HepG2 (cell line): Measurements from ENCODE around the gene MTSS2. TPM values are rescaled to one million over a fixed set of nuclear protein-coding genes. Genes with fewer than 3 reads are reported as not detected.

Experiments used
- ETV5 ChIP-seq: IDR thresholded peaks from 2 replicates; pipeline ENCODE4 v1.6.1; 2018; ENCODE audit warnings: missing biosample characterization, missing genetic modification reagents, inconsistent platforms, borderline replicate concordance
- FOXA1 ChIP-seq, 2 experiments: fragments of 450-650 bp in 1 of 2; sonication (generic) in 1 of 2; formaldehyde crosslinking in 1 of 2; IDR thresholded peaks; 2 replicates each; pipeline versions ENCODE4 v1.4.0 to v1.6.1; 2016 to 2020; ENCODE audit warnings: missing genetic modification reagents in 1 of 2
- GTF3A ChIP-seq: sonication (generic); formaldehyde crosslinking; conservative IDR thresholded peaks from 2 replicates; pipeline ENCODE4 v1.4.0; 2020; ENCODE audit warnings: mild to moderate bottlenecking, missing genetic modification reagents
- HCFC1 ChIP-seq: fragments of 150-350 bp; IDR thresholded peaks from 2 replicates; pipeline ENCODE4 v1.6.1; 2014; ENCODE audit warnings: low read depth, low read length
- HNRNPH1 ChIP-seq: fragments of 200-400 bp; formaldehyde crosslinking; optimal IDR thresholded peaks from 2 replicates; pipeline ENCODE3; 2017; ENCODE audit warnings: mild to moderate bottlenecking, low read depth, low read length
- HNRNPUL1 ChIP-seq: fragments of 200-400 bp; formaldehyde crosslinking; IDR thresholded peaks from 2 replicates; pipeline ENCODE4 v1.6.1; 2017; ENCODE audit warnings: low read depth, mild to moderate bottlenecking, low read length, moderate library complexity
- HOXA7 ChIP-seq: sonication (generic); formaldehyde crosslinking; IDR thresholded peaks from 2 replicates; pipeline ENCODE4 v1.8.1; 2022; ENCODE audit warnings: mild to moderate bottlenecking, missing genetic modification reagents, moderate library complexity
- HOXD1 ChIP-seq: sonication (generic); formaldehyde crosslinking; IDR thresholded peaks from 2 replicates; pipeline ENCODE4 v1.5.0; 2020; ENCODE audit warnings: missing genetic modification reagents
- MEF2D ChIP-seq: sonication (generic); formaldehyde crosslinking; IDR thresholded peaks from 2 replicates; pipeline ENCODE4 v1.5.1; 2020; ENCODE audit warnings: mild to moderate bottlenecking, missing genetic modification reagents
- MLLT10 ChIP-seq: sonication (generic); formaldehyde crosslinking; IDR thresholded peaks from 2 replicates; pipeline ENCODE4 v1.4.0; 2020; ENCODE audit warnings: missing genetic modification reagents
- NBN ChIP-seq: fragments of 450-650 bp; conservative IDR thresholded peaks from 2 replicates; pipeline ENCODE4 v1.6.1; 2017
- NCOA1 ChIP-seq: sonication (generic); formaldehyde crosslinking; IDR thresholded peaks from 2 replicates; pipeline ENCODE4 v1.9.0; 2021; ENCODE audit warnings: missing genetic modification reagents
- TOE1 ChIP-seq: sonication (generic); formaldehyde crosslinking; IDR thresholded peaks from 2 replicates; pipeline ENCODE4 v1.4.0; 2020; ENCODE audit warnings: mild to moderate bottlenecking, missing genetic modification reagents
- ZNF101 ChIP-seq: sonication (generic); formaldehyde crosslinking; IDR thresholded peaks from 2 replicates; pipeline ENCODE4 v1.4.0; 2020; ENCODE audit warnings: mild to moderate bottlenecking, low read depth, missing genetic modification reagents, borderline replicate concordance
- ZNF614 ChIP-seq: IDR thresholded peaks from 2 replicates; pipeline ENCODE4 v1.6.1; 2018; ENCODE audit warnings: missing biosample characterization, missing genetic modification reagents, inconsistent platforms, borderline replicate concordance
- ZNF790 ChIP-seq: sonication (generic); formaldehyde crosslinking; IDR thresholded peaks from 2 replicates; pipeline ENCODE4 v1.8.0; 2022; ENCODE audit warnings: missing genetic modification reagents, mild to moderate bottlenecking, borderline replicate concordance
- ZNF83 ChIP-seq: sonication (generic); formaldehyde crosslinking; IDR thresholded peaks from 2 replicates; pipeline ENCODE4 v1.4.0; 2020; ENCODE audit warnings: missing genetic modification reagents, mild to moderate bottlenecking, borderline replicate concordance
- ZSCAN21 ChIP-seq: sonication (generic); formaldehyde crosslinking; IDR thresholded peaks from 2 replicates; pipeline ENCODE4 v1.8.0; 2022; ENCODE audit warnings: mild to moderate bottlenecking, missing genetic modification reagents, moderate library complexity, borderline replicate concordance
- polyA plus RNA-seq, 8 experiments: library from polyadenylated mRNA; depleted of rRNA in 3 of 8; stranded (reverse) in 7 of 8; unstranded in 1 of 8; fragments of >200 nt; fragmentation: Illumina TruSeq in 4 of 8; extraction: Trizol in 4 of 8; gene quantifications; 2 replicates each; pipeline versions ENCODE4 v1.2.1 to v1.2.3, GENCODE V29; 2011 to 2016; ENCODE audit warnings: low read depth in 4 of 8, missing spikeins in 1 of 8, mixed read lengths in 1 of 8; ENCODE audit not compliant: insufficient read depth in 1 of 8
- total RNA-seq, 5 experiments: library from RNA; depleted of rRNA; stranded (reverse); fragments of >200 nt; fragmentation: Illumina TruSeq; extraction: Trizol; gene quantifications; 2 replicates each; pipeline ENCODE4 v1.2.3, GENCODE V29; 2016; ENCODE audit warnings: low read depth in 1 of 5
- TF ChIP-seq, protein P1 (sequence below): sonication (generic); formaldehyde crosslinking; conservative IDR thresholded peaks from 2 replicates; pipeline ENCODE4 v1.8.0; 2022; ENCODE audit warnings: mild to moderate bottlenecking, moderate library complexity, missing genetic modification reagents
- TF ChIP-seq, protein P2 (sequence below): sonication (generic); formaldehyde crosslinking; IDR thresholded peaks from 2 replicates; pipeline ENCODE4 v1.8.0; 2022; ENCODE audit warnings: missing genetic modification reagents, mild to moderate bottlenecking, inconsistent platforms, borderline replicate concordance
- TF ChIP-seq, protein P3 (sequence below), 2 experiments: sonication (generic) in 1 of 2; formaldehyde crosslinking in 1 of 2; IDR thresholded peaks; 2 replicates each; pipeline versions ENCODE4 v1.4.0 to v1.6.1; 2016 to 2020; ENCODE audit warnings: borderline replicate concordance in 1 of 2, low read depth in 1 of 2, mild to moderate bottlenecking in 1 of 2, missing genetic modification reagents in 1 of 2

The MTSS2 gene
- total and polyA plus RNA-seq, 2 of the 13 experiments (the other 11 are each of a cell fraction or from before 2014, with no cell fraction given) = 132 to 242 TPM

DNA sequence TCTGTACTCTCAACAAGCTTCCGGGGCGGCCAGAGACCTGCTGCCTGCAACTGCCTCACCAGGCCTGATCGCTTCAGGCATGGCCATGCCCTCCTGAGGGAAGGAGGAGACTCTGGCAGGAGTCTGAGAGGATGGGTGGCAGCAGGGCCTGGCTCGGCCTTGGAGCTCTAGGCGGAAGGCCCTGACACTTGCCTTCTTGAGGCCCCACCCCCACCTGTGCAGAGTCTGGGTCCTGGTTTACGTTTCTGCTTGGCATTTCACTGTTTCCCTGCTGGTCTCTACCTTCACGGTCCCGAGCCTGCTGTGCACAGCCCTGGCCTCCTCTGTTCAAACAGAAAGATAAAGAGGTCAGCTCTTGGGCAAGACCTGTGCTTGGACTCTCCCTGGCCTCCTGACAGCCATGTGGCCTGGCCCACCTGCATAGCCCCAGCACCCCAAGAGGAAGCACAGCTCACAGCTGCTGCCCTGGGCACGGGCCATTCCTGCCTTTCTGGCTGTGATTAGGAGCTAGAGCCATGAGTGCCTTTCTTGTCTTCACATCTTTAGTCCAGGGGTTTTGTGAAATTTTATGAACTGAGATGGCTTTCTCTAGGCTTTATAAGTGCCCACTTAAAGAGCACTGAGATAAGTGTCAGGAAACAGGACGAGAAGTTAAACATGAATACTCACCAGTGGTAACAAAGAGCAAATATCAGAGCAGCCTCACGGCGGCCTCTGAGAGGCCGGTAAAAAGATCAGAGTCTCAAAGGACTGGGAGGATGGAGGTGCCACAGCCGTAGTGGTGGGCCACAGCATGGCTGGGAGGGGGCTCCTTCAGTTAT, 25.6 kb upstream of the MTSS2 start (continued):
- TF ChIP-seq, protein P1, sequence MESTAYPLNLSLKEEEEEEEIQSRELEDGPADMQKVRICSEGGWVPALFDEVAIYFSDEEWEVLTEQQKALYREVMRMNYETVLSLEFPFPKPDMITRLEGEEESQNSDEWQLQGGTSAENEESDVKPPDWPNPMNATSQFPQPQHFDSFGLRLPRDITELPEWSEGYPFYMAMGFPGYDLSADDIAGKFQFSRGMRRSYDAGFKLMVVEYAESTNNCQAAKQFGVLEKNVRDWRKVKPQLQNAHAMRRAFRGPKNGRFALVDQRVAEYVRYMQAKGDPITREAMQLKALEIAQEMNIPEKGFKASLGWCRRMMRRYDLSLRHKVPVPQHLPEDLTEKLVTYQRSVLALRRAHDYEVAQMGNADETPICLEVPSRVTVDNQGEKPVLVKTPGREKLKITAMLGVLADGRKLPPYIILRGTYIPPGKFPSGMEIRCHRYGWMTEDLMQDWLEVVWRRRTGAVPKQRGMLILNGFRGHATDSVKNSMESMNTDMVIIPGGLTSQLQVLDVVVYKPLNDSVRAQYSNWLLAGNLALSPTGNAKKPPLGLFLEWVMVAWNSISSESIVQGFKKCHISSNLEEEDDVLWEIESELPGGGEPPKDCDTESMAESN (CRISPR knock-in tag) = no peak; the same call in 1 of the 2 replicates
- TF ChIP-seq GTF3A (CRISPR knock-in tag) (no peak), ZNF614 (CRISPR knock-in tag) (peak; percentile 78; the same call in 1 of the 2 replicates), ZNF83 (CRISPR knock-in tag) (no peak), FOXA1 (IDR thresholded peaks at IDR 0.05) (no peak), FOXA1 (CRISPR knock-in tag; IDR thresholded peaks at IDR 0.05) (peak; percentile 34; the same call in 1 of the 2 replicates), ETV5 (CRISPR knock-in tag) (peak; percentile 15; the same call in 1 of the 2 replicates), ZNF790 (CRISPR knock-in tag) (no peak), HCFC1 (no peak), HOXA7 (CRISPR knock-in tag) (no peak), HNRNPH1 (no peak), NCOA1 (CRISPR knock-in tag) (no peak), ZSCAN21 (peak; percentile 73), NBN (no peak), ZNF101 (CRISPR knock-in tag) (no peak), HNRNPUL1 (no peak), TOE1 (CRISPR knock-in tag) (peak; percentile 73; the same call in 1 of the 2 replicates), MLLT10 (CRISPR knock-in tag) (no peak), MEF2D (CRISPR knock-in tag) (no peak), HOXD1 (CRISPR knock-in tag) (peak; percentile 86)
- TF ChIP-seq, protein P2, sequence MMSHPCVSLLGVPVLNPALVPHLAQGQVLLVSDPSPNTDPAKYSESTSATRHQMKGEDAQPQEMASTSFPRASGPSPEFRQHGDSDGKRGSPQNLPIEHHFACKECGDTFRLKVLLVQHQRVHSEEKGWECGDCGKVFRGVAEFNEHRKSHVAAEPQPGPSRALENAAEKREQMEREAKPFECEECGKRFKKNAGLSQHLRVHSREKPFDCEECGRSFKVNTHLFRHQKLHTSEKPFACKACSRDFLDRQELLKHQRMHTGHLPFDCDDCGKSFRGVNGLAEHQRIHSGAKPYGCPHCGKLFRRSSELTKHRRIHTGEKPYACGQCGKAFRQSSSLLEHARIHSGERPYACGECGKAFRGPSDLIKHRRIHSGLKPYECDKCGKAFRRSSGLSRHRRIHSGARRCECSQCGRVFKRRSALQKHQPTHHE (CRISPR knock-in tag) = peak; percentile 78; the same call in 1 of the 2 replicates
- TF ChIP-seq, protein P3, sequence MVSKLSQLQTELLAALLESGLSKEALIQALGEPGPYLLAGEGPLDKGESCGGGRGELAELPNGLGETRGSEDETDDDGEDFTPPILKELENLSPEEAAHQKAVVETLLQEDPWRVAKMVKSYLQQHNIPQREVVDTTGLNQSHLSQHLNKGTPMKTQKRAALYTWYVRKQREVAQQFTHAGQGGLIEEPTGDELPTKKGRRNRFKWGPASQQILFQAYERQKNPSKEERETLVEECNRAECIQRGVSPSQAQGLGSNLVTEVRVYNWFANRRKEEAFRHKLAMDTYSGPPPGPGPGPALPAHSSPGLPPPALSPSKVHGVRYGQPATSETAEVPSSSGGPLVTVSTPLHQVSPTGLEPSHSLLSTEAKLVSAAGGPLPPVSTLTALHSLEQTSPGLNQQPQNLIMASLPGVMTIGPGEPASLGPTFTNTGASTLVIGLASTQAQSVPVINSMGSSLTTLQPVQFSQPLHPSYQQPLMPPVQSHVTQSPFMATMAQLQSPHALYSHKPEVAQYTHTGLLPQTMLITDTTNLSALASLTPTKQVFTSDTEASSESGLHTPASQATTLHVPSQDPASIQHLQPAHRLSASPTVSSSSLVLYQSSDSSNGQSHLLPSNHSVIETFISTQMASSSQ (IDR thresholded peaks at IDR 0.05; ENCODE audit: low read depth) = 0 out of 2 replicates have a peak, but pooled peaks have one; percentile 32
- TF ChIP-seq, protein P3 (CRISPR knock-in tag; IDR thresholded peaks at IDR 0.05; ENCODE audit: borderline replicate concordance) = peak; percentile 77
